ENCODE measurements around the gene ARIH2.

ARIH2 gene

DNA sequence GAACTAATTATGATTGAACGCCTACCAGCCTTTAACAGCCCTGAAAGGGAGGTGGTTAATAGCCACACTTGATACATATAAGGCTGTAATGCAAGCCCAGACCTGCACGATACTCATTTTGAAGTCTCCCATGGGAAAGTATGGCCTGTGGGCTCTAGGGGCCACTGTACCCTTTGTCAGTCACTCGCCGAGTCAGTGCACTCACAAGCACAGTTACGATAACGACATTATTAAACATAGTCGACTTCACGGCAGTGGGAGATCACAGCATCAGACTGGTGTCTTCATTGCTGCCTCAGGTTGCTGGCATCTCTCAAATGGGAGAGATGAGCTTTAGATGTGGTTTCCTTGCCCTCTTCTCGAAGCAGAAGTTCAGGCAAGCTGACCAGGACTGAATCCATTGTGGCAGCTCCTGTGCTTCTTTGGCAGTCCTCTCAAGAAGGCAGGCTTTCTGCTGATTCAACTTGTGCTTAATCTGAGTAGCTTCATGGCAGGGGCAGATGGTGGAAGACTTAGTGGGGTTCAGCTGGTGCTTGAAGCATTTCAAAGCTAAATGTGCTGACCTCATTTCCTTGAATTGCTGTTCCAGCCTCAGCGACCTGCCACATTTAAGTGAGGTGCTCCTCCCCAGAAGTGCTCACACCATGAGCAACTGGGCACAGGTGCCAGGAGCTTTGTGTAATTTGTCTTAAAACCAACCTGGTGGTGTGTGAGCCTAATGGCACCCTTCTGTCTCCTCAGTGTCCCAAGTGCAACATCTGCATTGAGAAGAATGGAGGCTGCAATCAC is 55.6 kb downstream of the ARIH2 start:
- DNase-seq: peak; percentile 41

DNA sequence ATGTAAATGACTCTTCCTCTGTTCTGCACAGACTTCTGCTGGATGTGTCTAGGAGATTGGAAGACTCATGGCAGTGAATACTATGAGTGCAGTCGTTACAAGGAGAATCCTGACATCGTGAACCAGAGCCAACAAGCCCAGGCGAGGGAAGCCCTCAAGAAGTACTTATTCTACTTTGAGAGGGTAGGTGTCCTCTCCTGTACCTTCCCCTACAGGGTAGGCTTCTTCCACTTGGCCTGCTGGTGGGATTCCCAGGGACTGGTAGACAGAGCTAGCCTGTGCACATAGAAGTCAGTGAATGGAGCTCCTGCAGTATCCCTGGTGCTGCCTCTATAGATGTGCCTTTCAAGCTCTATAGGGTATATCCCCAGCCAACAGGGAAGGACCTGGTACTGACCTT is 60.8 kb downstream of the ARIH2 start:
- DNase-seq: no peak

DNA sequence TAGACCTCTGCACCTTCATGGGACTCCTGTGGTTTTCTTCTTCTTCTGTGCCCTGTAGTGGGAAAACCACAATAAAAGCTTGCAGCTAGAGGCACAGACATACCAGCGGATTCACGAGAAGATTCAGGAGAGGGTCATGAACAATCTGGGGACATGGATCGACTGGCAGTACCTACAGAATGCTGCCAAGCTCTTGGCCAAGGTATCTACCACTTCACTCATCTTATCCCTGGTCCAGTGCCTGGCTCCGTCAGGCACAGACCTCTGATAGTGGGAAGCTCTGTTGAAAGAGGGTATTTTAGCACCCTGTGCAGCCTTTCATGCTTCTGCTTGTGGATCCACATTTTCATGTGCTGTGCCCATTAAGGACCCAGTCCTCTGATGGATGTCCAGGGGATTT is 61.7 kb downstream of the ARIH2 start:
- DNase-seq: no peak

DNA sequence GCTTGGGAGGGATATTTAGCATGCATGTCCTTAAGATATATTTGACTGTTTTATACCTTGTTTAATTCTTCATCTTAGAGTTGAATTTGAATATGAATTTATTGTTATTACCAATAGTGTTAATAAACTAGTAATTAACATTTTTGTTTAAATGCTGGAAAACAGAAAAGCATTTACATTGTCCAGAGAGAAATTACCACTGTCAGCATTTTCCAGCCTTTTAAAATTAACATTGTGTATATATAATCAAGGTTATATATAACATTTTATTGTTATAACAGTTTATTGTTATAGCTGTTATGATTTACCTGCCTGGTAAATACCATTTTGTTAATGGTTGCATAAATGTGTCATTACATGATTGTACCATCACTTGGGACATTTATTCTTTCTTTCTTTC is 63.4 kb downstream of the ARIH2 start:
- no peak for DNase-seq

DNA sequence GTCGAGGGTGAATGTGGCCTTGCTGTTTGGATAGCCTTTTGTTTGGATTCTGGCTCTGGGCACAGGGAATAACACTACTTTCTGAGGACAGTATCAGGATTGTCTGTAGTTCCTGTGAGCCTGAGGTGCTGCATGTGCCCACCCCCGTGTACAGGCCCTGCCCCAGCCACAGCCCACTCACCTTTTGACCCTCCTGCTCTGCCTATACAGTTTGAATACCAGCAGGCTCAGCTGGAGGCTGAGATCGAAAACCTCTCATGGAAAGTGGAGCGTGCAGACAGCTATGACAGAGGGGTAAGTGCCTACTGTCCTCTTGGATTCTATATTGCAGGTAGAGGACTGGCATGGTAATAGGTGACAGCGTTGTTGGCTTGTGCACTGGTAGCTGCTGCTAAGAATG is 64.0 kb downstream of the ARIH2 start:
- no peak for DNase-seq

DNA sequence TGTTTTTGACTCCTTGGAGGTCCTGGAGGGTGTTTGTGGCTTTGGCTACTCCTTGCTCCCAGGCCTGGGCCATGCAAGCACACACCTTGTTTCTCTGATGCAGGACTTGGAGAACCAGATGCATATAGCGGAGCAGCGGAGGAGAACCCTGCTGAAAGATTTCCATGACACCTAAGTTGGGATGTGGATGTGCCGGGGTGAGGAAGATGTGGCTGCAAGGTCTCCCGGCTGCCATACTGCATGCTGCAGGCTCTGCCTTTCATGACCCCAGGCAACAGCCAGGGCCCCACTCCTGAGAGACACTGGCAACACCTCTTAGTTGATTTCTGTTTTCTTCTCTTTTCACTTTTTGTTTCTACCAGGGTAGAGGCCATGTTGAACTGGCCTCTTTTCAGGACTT is 64.5 kb downstream of the ARIH2 start:
- DNase-seq: no peak

DNA sequence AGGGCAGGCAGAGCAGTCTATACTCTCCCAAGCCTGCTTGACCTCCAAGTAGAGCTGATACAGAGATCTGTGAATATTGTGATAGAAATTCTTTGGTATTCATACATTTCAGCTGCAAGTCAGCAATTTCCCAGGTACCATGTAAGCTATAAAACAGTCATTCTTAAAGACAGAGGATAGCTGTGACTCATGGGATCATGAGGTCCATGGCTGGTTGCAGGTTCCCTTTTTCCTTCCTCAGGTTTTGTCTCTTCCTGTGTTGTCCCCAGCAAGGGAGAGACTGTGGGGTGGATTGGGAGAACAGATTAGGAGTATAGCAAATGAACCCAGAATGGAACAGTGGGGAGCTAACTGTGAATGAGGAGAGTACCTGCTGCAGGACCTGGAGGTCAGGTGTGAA is 66.0 kb downstream of the ARIH2 start:
- no peak for DNase-seq

DNA sequence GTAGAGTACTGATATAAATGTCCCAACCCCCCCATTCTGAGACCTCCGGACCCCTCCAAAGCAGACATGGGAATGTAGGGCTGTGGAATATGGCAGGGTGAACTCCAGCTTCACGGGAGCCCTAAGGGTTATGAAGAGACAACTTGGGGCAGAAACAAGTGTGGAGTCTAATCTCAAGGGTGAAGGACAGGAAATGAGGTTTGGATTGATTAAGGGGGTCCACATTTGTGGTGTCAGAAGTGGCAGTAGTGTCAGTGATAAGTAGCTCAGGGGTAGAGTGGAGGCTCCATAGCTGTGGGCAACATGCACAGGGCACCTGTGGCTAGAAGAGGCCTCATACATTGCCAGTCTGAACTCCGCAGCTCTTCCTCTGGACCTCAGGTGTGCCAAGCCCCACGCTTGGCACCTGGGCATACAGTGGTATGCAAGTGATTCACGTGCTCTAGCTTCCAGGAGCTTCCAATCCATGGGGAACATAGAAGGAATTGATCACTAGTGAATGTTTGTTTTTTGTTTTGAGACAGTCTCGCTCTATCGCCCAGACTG is 67.3 kb downstream of the ARIH2 start:
- no peak for DNase-seq

DNA sequence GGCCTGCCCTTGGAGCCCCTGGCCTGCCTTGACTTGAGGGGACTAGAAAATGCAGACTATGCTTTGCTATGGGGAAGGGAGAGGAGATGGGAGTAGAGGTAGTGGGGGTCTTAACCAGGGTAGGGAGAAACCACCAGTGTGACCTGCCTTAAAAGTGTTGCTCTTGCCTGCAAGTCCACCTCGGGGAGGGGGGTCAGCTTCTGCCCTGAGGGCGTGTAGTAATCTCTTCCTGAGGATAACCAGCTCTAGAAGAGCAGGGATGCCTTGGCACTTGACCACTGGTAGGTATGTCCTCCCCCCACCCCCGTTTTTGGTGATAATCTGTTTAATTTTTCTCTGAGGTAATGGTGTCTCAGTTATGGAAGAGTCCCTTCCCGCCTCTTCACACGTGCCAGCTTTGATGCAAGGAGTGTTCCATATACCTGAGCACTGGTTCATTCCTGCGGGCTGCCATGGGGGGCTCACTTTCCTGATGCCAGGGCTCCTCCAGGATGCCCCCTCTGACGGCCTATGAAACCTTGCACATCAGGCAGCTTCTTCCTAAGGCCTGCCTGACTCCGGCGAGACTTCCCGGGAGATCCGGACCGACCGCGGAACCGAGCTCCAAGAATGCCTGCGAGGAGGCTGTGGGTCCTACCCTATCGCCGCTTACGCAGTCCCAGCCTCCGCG is 70.6 kb downstream of the ARIH2 start:
- no peak for DNase-seq

DNA sequence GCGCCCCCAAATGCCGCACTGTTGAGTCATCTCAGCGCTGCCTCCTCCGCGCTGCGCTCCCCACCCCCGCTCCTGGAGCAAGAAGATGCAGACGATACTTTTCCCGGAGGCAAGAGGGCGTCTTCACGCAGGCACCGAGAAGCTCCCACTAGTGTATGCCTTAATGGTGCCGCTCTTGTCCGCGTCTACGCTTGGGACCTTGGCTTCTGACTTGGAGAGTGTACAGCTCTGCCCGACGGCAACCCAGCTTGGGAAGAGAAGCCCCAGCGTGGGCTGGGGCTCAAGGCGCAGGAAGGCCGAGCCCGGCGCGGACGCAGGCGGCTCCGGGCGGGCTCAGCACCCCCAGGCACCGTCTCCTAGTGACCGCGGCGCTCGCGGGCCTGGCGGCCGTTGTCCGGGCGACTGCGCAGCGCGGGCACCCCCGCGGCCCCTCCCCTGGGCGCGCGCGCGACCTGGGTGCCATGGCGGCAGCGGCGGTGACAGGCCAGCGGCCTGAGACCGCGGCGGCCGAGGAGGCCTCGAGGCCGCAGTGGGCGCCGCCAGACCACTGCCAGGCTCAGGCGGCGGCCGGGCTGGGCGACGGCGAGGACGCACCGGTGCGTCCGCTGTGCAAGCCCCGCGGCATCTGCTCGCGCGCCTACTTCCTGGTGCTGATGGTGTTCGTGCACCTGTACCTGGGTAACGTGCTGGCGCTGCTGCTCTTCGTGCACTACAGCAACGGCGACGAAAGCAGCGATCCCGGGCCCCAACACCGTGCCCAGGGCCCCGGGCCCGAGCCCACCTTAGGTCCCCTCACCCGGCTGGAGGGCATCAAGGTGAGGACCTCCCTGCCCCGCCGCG is 71.4 kb downstream of the ARIH2 start, which contains the start of gene P4HTM:
P4HTM (plus strand) TSS at position 446 of the 840 bp plus-strand sequence; CDS start at position 462, 16 bp downstream.
- peak; percentile 92 for DNase-seq

DNA sequence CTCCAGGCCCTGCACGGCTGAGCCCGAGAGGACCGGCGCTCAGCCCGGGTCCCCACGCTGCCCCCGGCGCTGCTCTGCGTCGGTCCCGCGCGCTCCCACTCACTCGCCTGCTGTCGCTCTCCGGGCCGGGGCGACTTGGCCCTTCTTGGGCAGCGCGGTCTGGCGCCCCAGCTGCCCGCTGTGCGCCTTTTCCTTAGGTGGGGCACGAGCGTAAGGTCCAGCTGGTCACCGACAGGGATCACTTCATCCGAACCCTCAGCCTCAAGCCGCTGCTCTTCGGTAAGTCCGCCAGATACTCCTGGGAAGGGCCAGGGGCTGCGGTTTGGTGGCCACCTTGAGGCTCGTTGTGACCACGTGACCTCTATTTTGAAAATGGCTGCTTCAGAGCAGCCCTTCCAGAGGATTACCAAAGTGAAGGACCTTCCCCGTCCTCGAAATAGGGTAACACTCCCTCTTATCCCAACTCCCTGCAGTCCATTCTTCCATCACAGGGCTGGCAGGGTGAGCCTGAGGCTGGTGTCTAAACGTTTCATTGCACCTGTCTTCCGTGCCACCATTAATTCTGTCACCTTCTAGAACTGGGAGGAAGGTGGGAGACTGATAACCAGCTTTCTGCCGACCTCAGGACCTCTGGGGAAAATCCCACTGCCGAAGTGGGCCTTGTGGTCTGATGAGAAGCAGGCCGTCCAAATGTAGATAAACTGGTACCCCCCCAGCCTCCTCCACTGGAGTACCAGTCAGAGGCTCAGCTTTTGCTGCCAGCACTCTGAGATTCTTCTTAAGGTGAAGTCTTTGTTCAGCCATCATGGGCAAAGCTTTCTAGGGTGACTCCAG is 72.2 kb downstream of the ARIH2 start:
- DNase-seq: peak; percentile 76

DNA sequence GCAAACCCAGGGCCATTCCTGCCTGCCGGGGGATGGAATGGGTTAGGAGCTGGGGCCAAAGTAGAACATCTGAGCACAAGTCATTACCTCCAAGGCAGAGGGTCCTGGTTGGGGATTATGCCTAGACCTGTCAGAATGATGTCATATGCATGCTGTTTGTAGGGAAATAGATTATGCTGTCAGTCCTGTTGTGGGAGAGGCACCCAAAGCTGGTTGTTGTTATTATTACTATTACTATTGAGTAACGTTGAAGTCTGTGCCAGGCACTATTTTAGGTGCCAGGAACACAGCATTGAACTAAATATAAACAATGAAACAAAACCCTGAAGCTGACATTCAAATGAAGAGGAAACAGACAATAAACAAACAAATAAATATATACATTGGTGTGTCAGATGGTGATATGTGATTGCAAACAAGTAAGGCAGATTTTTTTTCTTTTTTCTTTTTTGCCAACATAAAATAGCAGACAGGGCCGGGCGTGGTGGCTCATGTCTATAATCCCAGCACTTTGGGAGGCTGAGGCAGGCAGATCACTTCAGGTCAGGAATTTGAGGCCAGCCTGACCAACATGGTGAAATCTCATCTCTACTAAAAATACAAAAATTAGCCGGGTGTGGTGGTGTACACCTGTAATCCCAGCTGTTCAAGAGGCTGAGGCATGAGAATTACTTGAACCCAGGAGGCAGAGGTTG is 73.4 kb downstream of the ARIH2 start:
- no peak for DNase-seq

DNA sequence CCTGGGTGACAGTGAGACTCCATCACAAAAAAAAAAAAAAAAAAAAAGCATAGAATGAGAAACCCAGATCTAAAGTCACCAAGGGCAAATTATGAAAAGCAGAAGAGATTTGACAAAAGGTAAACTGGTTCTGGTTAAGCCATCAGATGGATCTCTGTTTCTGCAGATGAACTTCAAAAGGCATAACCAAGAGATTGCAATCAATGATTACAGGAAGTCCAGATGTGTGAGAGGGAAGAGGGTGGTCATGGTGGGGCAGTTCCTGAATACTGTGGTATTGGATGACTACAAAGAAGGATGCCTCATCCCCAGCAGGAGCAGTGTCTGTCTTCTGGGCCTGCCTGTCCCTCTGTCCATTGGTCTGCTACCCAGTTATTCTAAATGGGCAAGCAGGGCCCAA is 75.2 kb downstream of the ARIH2 start:
- DNase-seq: no peak

DNA sequence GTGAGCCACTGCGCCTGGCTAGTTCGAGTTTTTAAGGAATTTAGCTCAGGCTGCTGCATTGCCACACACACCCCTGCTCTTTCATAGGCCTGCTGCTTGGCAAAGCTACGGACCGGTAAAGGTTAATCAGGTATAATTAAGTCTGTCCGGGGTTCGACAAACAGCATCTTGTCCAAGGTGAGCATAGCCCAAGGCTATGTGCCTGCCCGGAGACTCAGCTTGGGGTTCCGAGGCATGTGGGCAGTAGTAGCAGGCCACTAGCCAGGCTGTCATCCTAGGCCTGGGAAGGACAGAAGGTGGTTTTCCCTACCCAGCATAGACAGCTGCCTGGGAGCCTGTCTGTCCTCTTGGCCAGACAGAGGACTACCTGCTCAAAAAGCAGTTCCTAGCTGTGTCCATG is 78.0 kb downstream of the ARIH2 start:
- DNase-seq: no peak

DNA sequence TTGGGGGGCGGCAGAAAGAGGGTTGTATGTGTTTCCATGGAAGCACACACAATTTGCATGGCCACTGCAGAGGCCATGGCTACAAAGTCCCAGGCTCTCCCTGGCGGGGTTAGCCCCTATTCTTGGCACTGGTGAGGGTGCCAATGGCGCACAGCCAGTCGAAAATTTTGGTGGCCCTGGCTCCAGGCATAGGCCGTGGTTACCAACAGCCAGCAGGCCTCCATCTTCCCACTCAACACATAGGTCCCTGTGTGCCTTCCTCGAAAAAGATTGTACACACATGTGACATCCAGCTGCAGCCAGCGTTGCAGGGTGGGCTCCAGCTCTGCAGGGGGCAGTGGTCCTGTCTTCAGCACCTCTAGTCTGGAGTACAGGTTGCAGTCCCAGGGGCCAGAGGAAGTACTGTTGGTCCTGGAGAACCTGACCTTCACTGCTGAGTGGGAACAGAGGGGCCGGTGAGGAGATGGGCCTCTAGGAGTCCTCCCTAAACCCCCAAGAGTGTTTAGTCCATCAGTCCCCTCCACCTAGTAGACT is 78.5 kb downstream of the ARIH2 start:
- no peak for DNase-seq

DNA sequence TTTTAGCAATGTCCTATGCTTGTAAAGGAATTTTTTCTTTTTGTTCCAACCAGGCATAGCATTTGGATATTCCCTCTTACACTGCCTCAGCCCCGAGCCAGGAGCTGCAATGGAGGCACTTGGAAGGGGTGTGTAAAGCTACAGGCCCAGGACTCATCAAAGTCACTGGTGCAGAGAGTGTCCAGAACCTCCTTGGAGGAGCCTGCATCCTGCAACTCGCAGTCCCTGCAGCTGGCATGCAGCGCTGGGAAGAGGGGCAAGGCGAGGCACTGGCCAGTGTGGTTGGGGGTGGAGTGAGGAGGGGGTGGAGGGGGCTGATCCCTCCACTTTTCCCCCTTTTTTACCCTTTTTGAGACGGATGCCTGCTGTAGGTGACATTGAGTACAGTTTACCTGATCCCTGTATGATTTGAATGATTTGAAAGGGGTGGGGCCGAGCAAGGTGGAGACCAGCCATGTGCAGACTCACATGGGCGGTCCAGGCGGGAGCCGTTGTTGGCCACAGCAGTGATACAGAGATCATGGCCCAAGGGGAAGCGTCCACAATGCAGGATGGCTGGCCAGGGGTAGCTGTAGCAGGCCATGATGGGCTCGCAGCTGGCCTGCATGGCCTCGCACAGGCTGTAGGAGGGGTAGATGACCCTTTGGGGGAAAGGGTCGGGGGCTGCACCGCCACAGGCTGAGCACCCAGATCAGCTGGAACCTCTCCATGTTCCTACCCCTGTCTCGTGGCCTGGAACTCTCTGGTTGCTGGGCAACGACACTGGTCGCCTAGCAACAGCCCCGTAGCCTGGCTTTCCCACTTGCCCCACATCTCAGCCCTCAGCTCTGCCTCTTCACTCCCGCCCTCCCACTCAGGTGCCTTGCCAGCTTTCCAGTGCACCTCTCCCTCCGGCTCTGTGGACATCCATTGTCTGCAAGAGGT is 79.3 kb downstream of the ARIH2 start:
- no peak for DNase-seq

DNA sequence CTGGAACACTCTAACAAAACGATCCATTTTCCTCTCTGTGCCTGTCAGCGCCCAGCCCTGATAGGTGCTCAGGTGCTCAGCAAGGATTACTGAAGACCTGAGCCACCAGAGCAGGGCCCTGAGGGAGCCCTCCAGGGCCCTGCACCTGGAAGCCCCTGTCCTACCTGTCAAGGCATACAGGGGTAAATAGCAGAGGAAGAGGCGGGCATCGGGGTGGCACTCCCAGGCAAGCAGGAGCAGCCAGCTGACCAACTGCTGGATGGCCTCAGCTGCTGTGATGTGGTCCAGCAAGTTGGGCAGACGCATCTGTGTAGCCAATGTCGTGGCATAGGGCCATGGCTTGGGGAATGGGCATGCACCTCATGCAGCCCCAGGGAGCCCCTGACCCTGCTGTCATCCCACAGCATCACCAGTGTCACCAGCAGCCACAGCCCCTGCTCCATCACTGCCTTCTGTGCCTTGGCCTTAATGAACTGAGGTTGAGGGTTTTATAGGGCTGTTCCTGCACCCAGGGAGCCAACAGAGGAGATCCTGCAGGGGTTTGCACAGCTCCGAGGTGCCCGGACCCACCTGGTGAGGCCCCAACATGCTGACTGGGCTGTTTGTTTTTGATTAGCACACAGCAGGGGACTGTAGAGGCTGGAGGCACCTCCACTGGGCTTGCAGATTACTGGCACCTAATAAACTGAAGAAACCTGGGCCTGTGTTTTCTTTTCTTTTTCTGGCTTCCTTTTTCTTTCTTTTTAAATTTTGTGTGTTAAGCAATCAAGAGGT is 80.6 kb downstream of the ARIH2 start:
- DNase-seq: no peak

DNA sequence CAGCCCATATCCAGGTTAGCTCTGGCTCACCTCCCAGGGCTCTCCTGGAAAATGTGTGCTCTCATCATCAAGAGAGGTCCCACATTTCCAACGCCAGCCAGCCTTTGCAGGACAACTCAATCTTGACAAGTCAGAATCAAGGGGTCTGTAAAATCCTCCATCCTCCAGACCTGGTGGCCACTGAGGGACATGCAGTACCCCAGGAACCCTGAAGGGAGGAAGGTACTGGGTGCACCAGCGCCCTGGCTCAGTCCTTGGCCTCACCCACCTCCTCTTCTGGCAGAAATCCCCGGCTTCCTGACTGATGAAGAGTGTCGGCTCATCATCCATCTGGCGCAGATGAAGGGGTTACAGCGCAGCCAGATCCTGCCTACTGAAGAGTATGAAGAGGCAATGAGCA is 82.5 kb downstream of the ARIH2 start:
- no peak for DNase-seq

Measured in activated effector memory CD4-positive, alpha-beta T cell treated with anti-CD3 and anti-CD28 coated beads, Interleukin-2, amount 50 U/mL, for 16 hours (primary cell).